ENCODE results near the gene AOPEP.

Gene AOPEP

DNA sequence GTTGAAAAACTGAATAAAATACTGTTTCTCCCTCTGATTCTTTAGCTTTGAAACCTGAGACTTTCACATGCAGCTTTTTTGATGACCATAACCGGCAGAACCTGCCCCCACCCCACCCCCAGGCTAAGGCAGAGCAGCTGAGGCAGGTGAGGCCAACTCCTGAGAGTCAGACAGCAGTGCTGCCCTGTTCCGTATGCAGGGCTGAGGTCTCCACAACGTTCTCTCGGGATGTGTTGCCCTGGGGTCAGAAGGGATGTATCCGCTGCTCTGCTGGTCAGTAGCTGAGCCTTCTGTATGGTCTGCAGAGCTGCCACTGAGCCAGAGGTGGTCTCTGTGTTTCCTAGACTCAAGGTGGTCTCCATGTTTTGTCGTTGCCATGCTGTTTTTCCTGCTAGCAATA is 190.5 kb downstream of the AOPEP start:
- no peak for DNase-seq (ENCODE audit: low spot score)

DNA sequence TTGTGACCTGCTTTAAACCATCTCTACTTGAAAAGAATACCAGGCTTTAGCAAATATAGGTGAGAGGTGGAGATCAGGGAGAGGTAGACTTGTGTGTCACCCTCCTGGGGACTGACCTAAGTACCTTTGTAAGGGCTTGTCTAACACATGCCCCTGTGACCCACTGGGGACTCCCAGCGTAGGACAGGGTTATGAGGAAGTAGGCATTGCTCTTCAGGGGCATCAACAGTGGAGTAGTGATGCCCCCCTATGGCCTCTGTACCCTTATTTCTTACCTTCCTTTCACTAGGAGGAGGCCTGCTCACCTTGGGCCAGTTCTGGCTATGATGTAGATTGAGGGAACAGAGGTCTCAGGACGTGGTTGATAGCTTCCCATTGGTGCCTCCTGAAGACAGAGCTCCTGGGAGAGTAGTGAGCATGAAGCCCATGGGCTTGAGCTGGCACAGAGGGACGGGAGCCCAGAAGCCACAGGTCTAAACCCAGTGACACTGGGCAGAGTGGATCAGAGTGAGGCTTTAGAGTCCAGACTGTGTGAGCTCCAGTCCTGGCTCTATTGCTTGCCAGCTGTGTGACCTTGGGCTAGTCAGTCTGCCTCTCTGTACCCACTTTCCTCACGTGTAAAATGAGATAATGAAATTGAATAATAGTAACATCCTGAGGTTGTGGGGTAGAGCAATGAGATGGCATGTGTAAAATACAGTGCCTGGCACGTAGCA is 191.7 kb downstream of the AOPEP start:
- no peak for DNase-seq (ENCODE audit: low spot score)

DNA sequence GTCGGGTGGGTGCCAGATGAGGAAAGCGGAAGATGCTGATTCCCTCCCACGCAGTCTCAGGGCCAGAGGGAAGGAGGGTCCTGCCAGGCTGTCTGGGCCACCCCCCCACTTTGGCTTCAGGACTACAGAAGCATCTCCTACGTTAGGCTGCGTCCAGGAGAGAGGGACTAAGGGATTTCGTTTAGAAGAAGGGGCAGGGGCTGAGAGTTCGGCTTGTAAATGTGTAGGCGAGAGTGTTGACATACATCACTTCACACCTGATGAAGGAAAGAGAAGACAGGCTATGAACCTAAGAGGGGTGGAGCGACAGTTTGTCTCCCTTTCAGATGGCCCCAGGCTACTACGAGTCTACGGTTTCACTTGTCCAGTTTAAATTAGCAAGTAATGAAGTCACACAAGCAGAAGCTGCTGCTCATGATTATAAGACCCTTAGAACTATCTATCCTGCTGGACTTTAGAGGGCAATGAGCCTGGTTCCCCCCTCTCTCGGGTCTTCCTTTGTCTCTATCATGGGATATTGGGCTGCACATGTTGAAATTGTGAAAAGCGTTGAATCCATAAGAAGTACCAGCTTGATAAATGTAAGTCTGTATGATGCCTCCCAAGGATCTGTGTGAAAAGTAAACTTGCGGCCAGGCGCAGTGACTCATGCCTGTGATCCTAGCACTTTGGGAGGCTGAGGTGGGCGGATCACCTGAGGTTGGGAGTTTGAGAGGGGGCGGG is 193.0 kb downstream of the AOPEP start:
- DNase-seq (ENCODE audit: low spot score) = no peak

DNA sequence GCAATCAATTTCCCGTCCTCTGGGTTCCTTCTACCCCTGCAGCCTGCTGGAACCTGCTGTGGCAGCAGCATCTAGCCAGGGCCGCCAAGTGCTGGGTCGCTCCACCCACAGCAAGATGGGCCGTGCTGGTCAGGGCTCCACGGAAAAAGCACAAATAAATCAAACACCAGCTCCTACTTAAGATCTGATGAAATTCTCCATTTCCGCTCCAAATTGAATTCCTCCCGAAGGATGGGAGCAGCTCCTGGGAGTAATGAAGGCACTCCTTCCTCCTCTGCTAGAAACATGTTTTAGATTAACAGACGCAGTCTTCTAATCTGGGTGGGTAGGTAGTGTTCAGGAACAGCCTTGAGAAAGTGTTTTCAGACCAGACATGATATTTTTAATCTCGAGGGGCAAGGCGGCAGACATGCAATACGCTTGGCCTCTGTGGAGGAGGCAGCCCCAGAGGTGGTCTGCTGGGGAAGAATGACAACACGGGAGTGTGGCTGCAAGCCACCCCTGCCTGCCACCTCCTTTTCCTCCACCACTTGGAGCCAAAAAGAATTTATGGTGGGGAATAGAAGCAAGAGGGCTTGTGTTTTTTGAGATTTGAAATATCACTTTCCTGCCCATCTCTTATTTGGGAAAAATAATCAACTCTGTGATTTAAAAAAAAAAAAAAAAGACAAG is 194.1 kb downstream of the AOPEP start:
- DNase-seq (ENCODE audit: low spot score) = no peak

DNA sequence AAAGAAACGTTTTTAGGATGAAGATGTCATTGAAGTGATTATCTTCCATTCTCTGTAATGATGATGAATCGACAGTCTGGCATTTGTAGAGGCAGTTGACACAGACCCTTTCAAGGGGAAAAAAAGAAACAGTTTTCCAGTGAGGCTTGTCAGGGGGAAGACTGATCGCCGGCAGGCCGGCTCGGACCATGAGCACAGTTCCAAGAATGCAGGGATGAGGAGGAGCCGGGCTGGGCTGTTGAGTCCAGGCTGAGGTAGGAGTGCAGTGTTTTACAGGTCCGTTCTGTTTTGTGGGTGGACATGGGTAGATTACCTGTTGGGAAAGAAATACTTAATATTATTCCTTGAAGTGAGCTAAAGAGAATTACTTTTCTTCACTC is 194.6 kb downstream of the AOPEP start:
- no peak for DNase-seq (ENCODE audit: low spot score)

DNA sequence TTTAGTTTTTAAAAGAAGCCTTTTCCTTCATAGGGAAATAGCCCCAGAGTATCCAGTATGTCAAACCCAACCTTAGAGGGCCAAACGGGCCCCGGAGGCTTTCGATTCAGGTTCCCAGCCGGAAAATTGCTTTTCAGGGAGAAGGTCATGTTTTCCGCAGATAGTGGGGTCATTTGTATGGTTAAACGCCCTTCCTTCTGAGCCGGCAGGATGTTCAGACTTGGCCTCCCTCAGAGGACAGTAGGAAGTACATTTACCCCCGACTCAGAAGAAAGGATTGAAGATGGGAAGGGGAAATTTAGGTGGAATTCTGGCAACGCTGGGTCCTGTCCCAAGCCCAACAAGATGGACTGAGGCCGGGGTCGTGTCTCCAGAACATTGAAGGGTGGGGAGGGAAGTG is 195.2 kb downstream of the AOPEP start:
- DNase-seq (ENCODE audit: low spot score) = no peak

DNA sequence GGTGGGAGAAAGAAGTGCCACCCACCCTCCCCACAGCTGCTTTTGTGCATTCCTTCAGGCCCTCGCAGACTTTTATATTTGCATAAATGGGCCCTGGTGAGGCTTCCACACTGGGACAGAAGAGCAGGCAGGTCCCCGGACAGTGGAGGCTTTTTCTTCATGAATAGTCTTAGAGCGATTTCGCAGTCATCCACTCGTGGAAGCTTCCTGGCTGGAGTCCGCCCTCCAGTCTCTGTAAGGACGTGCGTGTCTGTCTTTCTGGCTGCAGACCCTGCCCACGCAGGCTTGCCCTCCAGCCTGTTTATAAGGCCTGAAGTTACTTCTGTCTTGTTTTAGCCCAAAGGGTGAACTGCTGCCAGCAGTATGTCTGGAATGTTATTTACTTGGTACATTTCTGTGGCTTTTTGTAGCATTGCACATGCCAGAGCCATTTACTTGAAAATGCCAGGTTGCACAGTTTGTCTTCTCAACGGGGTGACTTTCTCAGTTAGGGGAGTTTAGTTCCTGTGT is 195.7 kb downstream of the AOPEP start:
- no peak for DNase-seq (ENCODE audit: low spot score)

DNA sequence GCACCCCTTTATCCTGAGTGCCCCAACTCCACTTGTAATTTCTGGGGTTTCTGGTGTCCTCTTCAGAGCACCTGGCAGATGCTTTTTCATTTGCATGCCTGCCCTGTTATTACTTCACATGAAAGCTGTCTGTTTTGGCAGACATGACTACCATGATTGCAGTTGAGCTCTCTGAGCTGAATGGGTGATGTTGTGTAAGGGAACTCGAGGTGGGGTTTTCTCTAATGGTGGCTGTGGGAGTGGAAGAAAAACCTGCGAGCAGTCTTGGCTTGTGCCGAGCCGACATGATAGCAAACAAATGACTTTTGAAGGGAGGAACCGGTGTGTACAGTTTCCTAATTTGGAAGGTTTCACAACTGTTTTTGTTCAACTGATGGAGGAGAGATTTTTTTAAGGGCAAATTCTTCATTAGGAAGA is 196.2 kb downstream of the AOPEP start:
- no peak for DNase-seq (ENCODE audit: low spot score)

DNA sequence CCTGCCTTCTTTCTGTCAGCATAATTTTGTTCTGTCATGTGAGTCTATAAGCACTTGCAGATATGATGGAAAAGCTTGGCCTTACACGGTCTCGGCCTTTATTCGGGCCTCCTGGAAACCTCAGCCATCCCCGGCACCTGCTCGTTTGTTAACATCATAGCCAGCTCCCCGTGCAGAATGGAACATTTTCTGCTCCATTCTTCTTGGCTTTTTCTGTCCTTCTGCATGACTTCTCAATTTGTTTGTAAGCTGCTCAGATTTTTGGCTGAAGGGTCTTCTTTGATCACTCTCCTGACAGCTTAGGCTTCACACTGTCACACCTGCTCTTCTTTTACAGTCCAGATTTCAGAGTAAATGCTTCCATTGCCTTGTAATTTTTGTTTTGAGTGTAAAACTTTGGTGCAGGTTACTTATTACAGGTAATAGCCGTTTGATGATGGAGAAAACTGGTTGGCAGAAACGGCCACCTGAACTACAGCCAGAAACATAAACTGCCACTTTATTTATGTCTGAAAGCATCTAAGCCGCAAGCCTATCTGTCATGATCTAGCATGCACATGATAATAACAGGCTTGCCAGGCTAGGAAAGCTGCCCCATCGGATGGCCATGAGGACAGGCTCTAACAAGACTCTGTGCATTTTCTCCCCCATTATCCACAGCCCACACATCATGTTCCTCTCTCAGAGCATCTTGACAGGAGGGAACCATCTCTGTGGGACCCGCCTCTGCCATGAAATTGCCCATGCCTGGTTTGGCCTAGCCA is 197.0 kb downstream of the AOPEP start:
- no peak for DNase-seq (ENCODE audit: low spot score)

DNA sequence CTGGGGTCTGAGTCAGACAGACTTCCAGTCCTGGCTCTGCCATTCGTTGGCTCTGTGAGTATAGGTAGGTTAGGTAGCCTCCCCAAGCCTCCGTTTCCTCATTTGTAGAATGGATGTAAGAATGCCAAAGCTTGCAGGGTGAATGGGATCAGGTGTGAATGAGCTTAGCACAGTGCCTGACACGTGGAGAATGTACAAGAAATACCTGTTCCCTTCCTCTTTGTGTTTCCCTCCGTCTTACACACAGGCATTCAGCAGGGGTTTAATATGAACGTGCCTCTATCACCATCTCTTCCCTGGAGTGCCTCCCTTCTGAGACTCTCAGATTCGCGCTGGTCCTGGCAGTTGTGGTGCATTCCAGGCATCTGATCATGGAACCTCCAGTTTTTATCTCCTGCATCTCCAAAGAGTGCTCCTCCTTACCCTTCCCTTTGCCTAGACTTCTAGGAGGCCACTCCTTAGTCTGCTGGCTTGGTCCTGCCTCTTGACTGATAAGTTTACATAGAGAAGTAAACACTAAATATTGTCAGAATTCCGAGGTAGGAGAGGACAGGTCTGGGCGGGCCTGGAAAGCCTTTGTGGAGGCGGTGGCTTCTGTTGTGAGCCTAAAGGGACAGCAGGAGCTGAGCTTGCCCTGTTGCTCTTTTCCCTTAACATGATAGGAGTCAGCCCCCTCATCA is 199.4 kb downstream of the AOPEP start:
- no peak for DNase-seq (ENCODE audit: low spot score)

DNA sequence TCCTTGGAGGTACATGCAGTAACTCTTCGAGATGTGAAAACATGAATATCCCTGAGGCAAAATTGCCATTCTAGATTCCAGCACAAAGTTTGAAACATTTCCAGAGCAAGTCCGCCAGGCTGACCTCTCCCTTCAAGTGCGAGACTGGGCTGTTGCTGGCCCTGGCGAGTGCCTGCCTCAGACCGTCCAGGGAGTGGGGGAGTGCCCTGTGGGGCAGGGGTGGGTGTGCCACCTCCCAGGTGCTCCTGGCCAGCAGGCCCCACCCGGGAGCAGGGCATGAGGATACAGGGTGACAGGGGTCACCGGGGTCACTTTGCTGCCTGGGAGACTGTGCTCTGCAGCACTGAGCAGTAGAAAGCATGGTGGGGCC is 199.9 kb downstream of the AOPEP start:
- no peak for DNase-seq (ENCODE audit: low spot score)

DNA sequence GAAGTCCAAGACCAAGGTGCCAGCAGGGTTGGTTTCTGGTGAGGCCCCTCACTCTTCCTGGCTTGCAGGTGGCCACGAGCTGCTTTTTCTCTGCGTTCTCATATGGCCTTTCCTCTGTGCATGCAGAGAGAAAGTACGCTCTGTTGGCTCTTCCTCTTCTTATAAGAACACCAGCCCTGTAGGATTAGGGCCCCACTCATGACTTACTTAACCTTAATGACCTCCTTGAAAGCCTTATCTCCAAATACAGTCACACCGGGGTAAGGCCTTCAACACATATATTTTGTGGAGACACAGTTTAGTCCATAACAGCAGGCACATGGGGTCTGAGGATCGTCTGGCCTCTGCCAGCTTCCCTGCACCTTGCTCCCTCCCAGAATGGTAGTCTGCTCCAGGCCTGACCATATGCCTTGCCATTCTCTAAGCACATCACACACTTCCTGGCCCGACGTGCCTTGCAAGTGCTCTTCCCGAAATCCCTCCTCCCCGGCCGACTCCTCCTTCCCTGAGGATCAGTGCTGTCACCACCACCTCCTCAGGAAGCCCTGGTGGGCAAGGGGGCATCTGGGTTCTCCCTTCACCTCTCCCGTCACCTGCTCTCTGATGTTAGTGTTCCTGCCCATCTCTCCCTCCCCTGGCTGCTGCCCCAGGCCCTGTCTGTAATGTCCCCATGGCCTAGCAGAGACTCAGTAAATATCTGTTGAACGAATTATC is 200.7 kb downstream of the AOPEP start:
- DNase-seq (ENCODE audit: low spot score) = no peak

DNA sequence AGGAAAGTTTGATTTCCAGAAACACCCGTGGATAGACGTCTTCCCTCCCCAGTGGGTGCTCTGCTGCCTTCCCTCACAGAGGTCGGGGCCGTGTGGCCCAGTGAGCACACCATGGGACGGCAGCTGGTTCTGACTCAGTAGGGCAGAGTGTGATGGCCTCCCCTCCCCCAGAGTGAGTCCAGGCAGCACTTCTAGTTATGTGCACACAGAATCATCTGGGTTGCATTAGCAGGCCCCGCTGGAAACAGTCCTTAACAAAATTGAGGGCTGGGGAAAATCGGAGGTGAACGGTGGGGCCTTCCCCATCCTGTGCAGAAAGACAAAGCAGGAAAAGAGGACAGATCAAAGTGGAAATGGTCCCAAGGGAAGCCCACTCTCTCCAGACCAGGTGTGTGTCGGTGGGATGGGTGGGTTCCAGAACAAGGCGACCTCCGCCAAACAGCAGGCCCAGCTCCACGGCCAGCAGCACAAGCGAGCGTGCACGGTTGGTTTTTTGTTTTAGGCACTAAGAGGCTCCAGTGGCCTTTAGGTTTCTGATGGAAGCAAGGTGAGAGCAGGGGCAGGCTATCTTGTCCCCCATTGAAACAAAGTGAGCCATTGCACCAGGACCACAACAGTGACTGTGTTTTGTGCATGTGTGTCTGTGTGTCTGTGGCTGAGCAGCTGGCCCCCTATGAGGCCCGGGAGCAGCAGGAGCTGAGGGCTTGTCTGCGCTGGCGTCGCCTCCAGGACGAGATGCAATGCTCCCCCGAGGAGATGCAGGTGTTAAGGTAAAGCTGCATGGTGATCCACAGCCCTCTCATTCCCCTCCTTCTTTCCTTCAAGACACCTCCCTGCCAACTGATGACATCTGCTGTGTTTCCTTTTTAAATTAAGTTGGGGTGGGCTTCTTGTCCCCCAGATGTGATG is 201.5 kb downstream of the AOPEP start:
- no peak for DNase-seq (ENCODE audit: low spot score)

DNA sequence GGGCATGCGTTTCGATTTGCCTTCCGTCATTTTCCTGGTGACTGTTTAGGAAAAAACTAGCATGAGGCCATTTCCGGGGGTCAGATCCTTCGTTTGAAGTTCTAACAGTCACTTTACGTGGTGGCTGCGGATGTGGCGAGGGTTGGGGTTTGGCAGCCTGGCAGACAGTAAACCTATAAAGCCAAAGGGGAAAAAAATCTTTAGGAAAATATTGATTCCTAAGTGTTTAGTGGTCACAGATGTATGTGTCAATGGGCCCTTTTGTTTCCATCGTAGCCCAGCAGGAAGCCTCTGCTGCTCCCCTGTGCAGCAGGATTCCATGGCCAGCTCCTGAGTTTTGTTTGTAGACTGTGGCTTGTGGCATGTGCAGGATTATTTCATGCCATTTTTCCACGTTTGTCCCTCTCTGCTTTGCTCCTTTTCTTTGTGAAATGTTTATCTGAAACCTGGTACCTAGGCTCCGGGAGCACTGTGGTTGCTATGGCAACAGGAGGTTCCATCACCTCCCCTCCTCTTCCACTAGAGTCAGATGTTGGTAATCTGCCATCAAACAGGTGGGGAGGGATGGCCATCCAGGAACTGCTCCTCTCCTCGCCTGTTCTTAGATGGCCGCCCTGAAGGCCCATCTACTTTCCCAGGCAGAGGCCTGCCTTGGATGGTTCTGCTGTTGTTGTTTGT is 202.3 kb downstream of the AOPEP start:
- no peak for DNase-seq (ENCODE audit: low spot score)

DNA sequence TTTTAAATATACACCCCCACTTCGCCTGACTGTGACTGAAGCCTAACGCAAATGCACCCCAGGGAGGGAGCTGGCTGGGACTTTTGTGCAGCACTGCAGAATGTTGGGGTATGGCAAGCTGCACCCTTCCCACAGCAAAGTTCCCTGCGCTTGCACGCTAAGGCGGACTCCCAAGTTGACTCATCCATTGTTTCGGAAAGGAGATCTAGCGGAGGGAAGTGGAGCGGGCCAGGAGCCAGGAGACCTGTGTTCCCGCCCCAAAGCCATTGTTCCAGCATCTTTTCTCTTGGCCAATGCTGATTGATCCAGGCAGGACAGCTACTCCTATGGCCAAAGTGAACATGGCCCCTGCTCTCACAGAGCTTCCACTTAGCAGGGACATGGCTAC is 202.9 kb downstream of the AOPEP start:
- DNase-seq (ENCODE audit: low spot score) = no peak

DNA sequence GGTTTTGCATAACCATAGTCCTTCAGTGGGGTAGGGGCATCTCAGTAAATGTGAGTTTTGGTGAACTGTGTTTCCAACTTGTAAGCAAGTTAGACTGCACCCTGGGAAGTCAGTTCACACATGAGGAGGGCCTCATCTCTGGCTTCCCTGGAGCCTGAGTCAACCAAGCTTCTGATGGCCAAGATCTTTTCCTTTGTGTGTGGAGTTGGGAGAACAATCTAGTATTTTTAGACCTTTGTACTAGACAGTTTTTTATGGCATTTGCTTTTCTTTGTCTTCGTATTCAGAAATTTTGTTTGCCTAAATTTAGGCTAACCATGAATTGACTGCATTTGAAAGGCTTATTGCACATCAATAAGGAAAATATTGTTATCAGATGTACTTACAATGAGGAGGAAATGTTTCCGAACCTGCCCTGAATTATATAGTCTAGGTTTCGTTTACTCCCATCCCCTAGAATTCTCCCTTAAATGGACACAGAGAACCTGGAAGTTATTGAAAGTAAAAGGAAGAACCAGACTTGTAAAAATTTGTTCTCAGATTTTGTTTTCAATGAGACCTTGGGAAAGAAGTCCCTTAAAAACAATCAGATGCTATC is 204.6 kb downstream of the AOPEP start:
- no peak for DNase-seq (ENCODE audit: low spot score)

DNA sequence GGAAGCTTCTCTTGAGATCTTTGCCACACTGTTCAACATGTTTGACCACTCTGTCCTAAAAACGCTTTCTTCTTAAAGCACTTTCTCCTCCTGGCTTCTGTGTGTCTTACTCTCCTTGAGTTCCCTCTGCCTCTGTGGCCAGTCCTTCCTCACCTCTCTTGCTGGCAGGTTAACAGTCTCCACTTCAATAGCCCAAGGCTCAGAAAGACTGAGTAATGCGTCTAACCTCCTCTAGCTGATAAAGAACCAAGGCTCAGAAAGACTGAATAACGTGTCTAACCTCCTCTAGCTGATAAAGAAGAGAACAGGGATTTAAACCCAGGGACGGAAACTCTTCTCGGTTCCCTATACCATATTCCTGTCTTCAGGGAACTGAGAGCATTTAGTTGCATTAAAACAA is 205.2 kb downstream of the AOPEP start:
- DNase-seq (ENCODE audit: low spot score) = no peak

DNA sequence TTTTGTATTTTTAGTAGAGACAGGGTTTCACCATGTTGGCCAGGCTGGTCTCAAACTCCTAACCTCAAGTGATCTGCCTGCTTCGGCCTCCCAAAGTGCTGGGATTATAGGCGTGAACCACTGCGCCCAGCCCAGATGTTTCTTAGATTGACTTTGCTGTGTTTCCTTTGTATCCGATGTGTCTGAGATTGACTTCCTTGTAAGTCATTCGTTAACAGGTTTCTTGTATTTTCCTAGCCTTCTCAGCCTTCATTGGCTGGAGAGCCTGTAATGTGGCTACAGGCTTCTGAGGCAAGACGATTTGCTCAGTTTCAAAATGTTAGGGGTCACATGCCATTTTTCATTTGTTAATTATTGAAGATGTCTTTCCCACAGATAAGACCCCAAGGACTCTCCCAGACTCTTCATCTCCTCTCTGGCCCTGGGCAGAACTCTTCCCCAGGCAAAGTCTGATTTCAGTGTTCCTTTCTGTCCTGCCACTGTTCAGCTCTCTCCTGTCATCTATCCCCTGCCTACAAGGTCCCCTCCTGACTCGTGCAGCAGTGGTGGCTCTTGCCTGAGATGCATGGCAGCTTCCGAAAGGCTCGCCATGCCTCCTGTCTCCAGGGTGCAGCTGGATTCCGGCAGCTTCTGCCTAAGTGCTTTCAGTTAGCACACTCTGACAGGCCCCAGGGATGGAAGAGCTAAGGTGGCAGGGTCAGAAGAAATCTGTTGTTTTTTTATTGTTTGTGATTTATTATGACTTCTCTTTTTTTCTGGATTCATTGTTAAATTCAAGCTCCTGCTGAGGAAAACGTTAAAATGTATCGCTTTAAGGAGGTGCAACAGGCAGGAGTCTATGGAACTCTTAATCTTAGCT is 206.4 kb downstream of the AOPEP start:
- no peak for DNase-seq (ENCODE audit: low spot score)
